T-cell (primary cell): Measurements from ENCODE around the gene MOGAT1. TPM values are rescaled to one million over a fixed set of nuclear protein-coding genes. Genes with fewer than 3 reads are reported as not detected.

Experiments used
- ATAC-seq, 4 experiments: fragments of 200-7000 bp in 3 of 4; fragments of 150-1000 bp in 1 of 4; cut with Tn5 transposase; replicated peaks in 1 of 4; 1 replicate in 3 of 4; 2 replicates in 1 of 4; pipeline ENCODE4 v1.10.0; 2021; ENCODE audit warnings: moderate library complexity in 3 of 4, mild to moderate bottlenecking in 2 of 4, moderate number of reproducible peaks in 1 of 4
- CTCF ChIA-PET, 2 donors: fragments of 300-600 bp; sonication (Branson Sonifier 250); formaldehyde crosslinking; loops; one replicate each; lab custom pipeline; 2022; ENCODE audit warnings: antibody characterized with exemption in 2 of 2; lab: Charles Lee
- POLR2A ChIA-PET, 2 donors: fragments of 300-600 bp; sonication (Branson Sonifier 250); formaldehyde crosslinking; loops; one replicate each; lab custom pipeline; 2022; ENCODE audit warnings: antibody characterized with exemption in 2 of 2; lab: Charles Lee
- DNase-seq, 35 experiments: peaks; one replicate each; pipeline versions ENCODE4 v3.0.0 to v3.0.0-alpha.2; 2013 to 2023
- H3K27ac ChIP-seq: one replicate; pipeline ENCODE4 v1.5.1; 2013; ENCODE audit warnings: low read length
- H3K27me3 ChIP-seq, 2 experiments: replicated peaks in 1 of 2; 1 replicate in 1 of 2; 2 replicates in 1 of 2; pipeline versions ENCODE4 v1.6.1 to v1.7.0; 2013; ENCODE audit warnings: low read length in 1 of 2, mixed read lengths in 1 of 2; ENCODE audit not compliant: control insufficient read depth in 2 of 2, insufficient read depth in 2 of 2; ENCODE audit errors: extremely low read depth in 1 of 2
- H3K36me3 ChIP-seq, 2 donors: 1 replicate in 1 of 2; 2 replicates in 1 of 2; pipeline versions ENCODE4 v1.6.1 to v1.7.0; 2013; ENCODE audit warnings: low read length in 1 of 2; ENCODE audit not compliant: control insufficient read depth in 2 of 2, insufficient read depth in 1 of 2; ENCODE audit errors: extremely low read depth in 1 of 2
- H3K4me1 ChIP-seq, 2 experiments: 1 replicate in 1 of 2; 2 replicates in 1 of 2; pipeline versions ENCODE4 v1.6.1 to v1.7.0; 2013; ENCODE audit warnings: low read length in 2 of 2, mixed read lengths in 1 of 2; ENCODE audit not compliant: insufficient read depth in 2 of 2, control insufficient read depth in 1 of 2; ENCODE audit errors: extremely low read depth in 1 of 2
- H3K4me3 ChIP-seq, 2 donors: 1 replicate in 1 of 2; 2 replicates in 1 of 2; pipeline versions ENCODE4 v1.5.1 to v1.7.0; 2013; ENCODE audit warnings: mild to moderate bottlenecking in 2 of 2, low read length in 1 of 2, moderate library complexity in 1 of 2; ENCODE audit not compliant: control insufficient read depth in 1 of 2; ENCODE audit errors: extremely low read depth in 1 of 2
- H3K9me3 ChIP-seq: 2 replicates; pipeline ENCODE4 v1.7.0; 2013
- H3K27ac Mint-ChIP-seq, 2 donors: one replicate each; pipeline ENCODE4 v1.8.0; 2020 to 2021; ENCODE audit warnings: mild to moderate bottlenecking in 2 of 2, mixed read lengths in 2 of 2
- H3K27me3 Mint-ChIP-seq, 2 donors: one replicate each; pipeline ENCODE4 v1.8.0; 2021 to 2022; ENCODE audit warnings: mixed read lengths in 2 of 2
- H3K36me3 Mint-ChIP-seq: one replicate; pipeline ENCODE4 v1.8.0; 2021; ENCODE audit warnings: mixed read lengths
- H3K4me1 Mint-ChIP-seq, 3 donors: one replicate each; pipeline ENCODE4 v1.8.0; 2020 to 2022; ENCODE audit warnings: mixed read lengths in 3 of 3, mild to moderate bottlenecking in 1 of 3
- H3K4me3 Mint-ChIP-seq, 3 donors: one replicate each; pipeline ENCODE4 v1.8.0; 2020 to 2022; ENCODE audit warnings: mild to moderate bottlenecking in 3 of 3, mixed read lengths in 3 of 3, moderate library complexity in 3 of 3
- H3K9me3 Mint-ChIP-seq, 3 donors: one replicate each; pipeline ENCODE4 v1.8.0; 2020 to 2022; ENCODE audit warnings: mixed read lengths in 3 of 3
- WGBS: methylation state at CpG from one replicate; pipeline ENCODE4 v1.1.5; 2013; ENCODE audit warnings: missing lambda C conversion rate; ENCODE audit not compliant: insufficient coverage; 5-methylcytosine and 5-hydroxymethylcytosine counted together
- total RNA-seq, 35 experiments: library from RNA in 6 of 35; stranded (reverse) in 6 of 35; fragments of 120-200 nt in 1 of 35; gene quantifications; one replicate each; pipeline versions ENCODE4 v1.2.1 to v1.2.4 and lab custom pipeline; 2013 to 2026

MOGAT1 gene
- total RNA-seq, 5 donors from 2014 or later (not counting 1 experiment from before 2014, with no cell fraction given): not detected

DNA sequence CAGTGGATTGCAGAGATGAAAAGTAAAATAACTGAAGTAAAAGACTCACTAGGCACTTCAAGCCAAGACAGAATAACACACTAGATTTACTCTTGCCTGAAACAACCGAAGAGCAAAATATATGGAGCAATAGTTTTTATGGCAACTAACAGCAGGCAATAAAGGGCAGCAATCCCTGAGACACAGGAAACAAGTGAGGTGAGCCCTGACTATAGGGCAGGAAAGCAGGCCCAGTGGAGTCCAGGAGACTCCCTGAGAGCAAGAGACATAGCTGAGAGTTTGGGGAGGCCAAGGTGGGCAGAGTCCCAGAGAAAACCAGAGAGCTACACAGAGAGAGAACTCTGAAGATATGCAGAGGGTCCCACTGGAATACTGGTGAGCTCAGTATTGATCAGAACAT lies 34.4 kb upstream of the MOGAT1 start:
- Histone ChIP-seq H3K27ac (no peak overlapping the region), H3K4me3 (no peak overlapping the region), H3K27me3 (no peaks in the 10 kb centered on the region), H3K4me1 (no peaks in the 10 kb centered on the region), H3K36me3 (peaks cover 3 to 60% of the 10 kb centered on the region in 2 donors), H3K9me3 (peaks cover 3% of the 10 kb centered on the region)
- Mint-ChIP-seq H3K4me1 (peaks cover 0 to 7% (median 0%) of the 10 kb centered on the region in 3 donors), H3K9me3 (no peaks in the 10 kb centered on the region), H3K27ac (no peak overlapping the region), H3K4me3 (no peak overlapping the region), H3K36me3 (peaks cover 54% of the 10 kb centered on the region), H3K27me3 (no peaks in the 10 kb centered on the region)
- no peak for ATAC-seq
- no peak for DNase-seq
- WGBS: 100% methylated on average over 1 of the region's 1 CpG
- CTCF ChIA-PET: no interaction called here
- POLR2A ChIA-PET: no interaction called here

DNA sequence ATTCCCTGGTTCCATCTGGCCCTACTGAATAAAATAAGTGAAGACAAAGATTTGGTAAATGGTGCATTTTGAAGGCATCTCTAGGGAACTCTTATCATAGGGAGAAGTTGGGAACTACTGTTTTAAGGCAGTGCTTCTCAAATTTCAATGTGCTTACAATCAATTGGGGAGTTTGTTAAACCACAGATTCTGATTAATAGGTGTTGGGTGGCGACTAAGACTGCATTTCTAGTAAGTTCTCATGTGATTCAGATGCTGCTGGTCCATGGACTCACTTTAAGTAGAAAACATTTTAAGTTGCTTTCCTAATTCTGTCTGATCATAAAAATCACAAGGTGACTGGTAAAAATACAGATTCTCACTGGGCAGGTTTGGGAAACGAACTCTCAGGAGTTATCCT lies 30.1 kb upstream of the MOGAT1 start:
- H3K27ac Mint-ChIP-seq: no peak overlapping the region
- ATAC-seq: no peak
- Histone ChIP-seq H3K4me1 (no peaks in the 10 kb centered on the region), H3K36me3 (peaks cover 3 to 56% of the 10 kb centered on the region in 2 donors), H3K27me3 (no peaks in the 10 kb centered on the region), H3K9me3 (peaks cover 3% of the 10 kb centered on the region), H3K4me3 (no peak overlapping the region), H3K27ac (no peak overlapping the region)
- POLR2A ChIA-PET: interaction anchor here in 1 of 2 donors (0.7 kb wide), 1 partner anchor 14 kb away, joined by 4 read pairs; no protein-coding TSS in a partner anchor
- WGBS: 100% methylated on average over 1 of the region's 2 CpGs
- no peaks in the 10 kb centered on the region for H3K9me3 Mint-ChIP-seq
- DNase-seq: no peak
- no peaks in the 10 kb centered on the region for H3K27me3 Mint-ChIP-seq
- CTCF ChIA-PET: no interaction called here
- H3K4me3 Mint-ChIP-seq: no peak overlapping the region
- peaks cover 5 to 26% (median 21%) of the 10 kb centered on the region in 3 donors for H3K4me1 Mint-ChIP-seq
- H3K36me3 Mint-ChIP-seq: peaks cover 63% of the 10 kb centered on the region

DNA sequence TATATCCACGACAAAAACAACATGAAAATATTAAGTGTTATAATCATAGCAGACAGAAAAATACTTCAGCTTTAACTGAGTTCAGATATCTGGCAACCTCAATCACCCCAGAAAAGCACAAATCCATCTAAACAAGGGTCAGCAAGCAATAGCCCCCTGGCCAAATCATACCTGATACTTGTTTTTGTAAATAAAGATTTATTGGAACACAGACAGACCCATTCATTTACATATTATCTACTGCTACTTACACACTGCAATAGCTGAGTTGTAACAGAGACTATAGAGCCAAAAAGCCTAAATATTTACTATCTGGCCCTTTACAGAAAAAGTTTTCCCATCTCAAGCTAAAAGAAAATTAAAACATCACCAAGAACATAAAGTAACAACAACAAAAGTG lies 28.3 kb upstream of the MOGAT1 start:
- Mint-ChIP-seq H3K4me3 (no peak overlapping the region), H3K36me3 (peaks cover 55% of the 10 kb centered on the region), H3K27me3 (no peaks in the 10 kb centered on the region), H3K4me1 (peaks cover 5 to 26% (median 19%) of the 10 kb centered on the region in 3 donors), H3K27ac (no peak overlapping the region), H3K9me3 (no peaks in the 10 kb centered on the region)
- peaks cover 0 to 59% of the 10 kb centered on the region in 2 donors for H3K36me3 ChIP-seq
- CTCF ChIA-PET: no interaction called here
- H3K4me3 ChIP-seq: no peak overlapping the region
- peaks cover 1% of the 10 kb centered on the region for H3K9me3 ChIP-seq
- H3K27me3 ChIP-seq: no peaks in the 10 kb centered on the region
- no peak for ATAC-seq
- WGBS: no CpG with 5 or more reads among the region's 1 CpG
- H3K4me1 ChIP-seq: no peaks in the 10 kb centered on the region
- no peak for DNase-seq
- POLR2A ChIA-PET: no interaction called here
- no peak overlapping the region for H3K27ac ChIP-seq

DNA sequence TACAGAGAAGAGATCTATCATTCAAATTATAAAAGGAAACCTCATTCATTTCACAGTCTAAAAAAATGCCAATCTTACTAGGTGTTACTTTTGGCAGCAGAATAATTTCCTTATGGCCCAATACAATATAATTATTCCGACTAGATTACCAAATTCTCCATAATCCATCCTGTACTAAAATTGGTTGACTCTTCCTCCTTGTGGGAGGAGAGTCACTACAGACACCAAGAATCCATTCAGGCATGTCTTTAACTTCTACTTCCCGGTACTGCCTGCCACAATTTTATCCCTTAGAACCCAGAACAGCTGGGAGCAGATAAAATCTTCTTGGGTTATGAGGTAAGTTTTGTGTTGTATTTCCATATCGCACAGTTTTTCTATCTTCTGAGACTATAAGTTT lies 25.4 kb upstream of the MOGAT1 start:
- CTCF ChIA-PET: no interaction called here
- H3K36me3 Mint-ChIP-seq: peaks cover 55% of the 10 kb centered on the region

DNA sequence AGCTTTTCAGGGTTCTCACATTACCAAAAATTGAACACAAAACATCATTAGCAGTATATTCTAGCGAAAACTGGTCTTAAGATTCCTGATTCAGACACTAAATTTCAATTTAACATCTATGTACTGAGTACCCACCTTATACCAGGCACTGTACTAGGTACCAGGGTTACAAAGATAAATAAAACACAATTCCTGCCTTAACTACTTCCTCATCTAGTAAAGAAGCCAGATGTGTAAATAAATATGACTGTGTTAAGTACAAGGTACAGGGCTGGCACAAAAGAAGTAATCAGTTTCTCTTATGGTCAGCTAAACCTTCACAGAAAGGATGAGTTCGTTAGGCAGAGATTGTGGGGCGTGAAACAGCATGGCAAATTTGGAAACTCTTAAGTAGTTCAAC lies 21.7 kb upstream of the MOGAT1 start:
- Histone ChIP-seq H3K27ac (no peak overlapping the region), H3K4me1 (peaks cover 6 to 9% of the 10 kb centered on the region in 2 experiments), H3K9me3 (no peaks in the 10 kb centered on the region), H3K4me3 (no peak overlapping the region), H3K36me3 (peaks cover 0 to 28% of the 10 kb centered on the region in 2 donors), H3K27me3 (no peaks in the 10 kb centered on the region)
- Mint-ChIP-seq H3K9me3 (no peaks in the 10 kb centered on the region), H3K36me3 (peaks cover 33% of the 10 kb centered on the region), H3K4me3 (no peak overlapping the region), H3K4me1 (peaks cover 39 to 66% (median 50%) of the 10 kb centered on the region in 3 donors), H3K27ac (no peak overlapping the region), H3K27me3 (no peaks in the 10 kb centered on the region)
- DNase-seq: no peak
- POLR2A ChIA-PET: no interaction called here
- CTCF ChIA-PET: no interaction called here
- WGBS: 100% methylated on average over 1 of the region's 3 CpGs
- ATAC-seq: no peak

More for the DNA sequence above, 25.4 kb upstream of the MOGAT1 start:
- no peaks in the 10 kb centered on the region for H3K9me3 Mint-ChIP-seq
- Histone ChIP-seq H3K4me3 (no peak overlapping the region), H3K36me3 (peaks cover 0 to 40% of the 10 kb centered on the region in 2 donors), H3K4me1 (no peaks in the 10 kb centered on the region), H3K9me3 (no peaks in the 10 kb centered on the region), H3K27ac (no peak overlapping the region), H3K27me3 (no peaks in the 10 kb centered on the region)
- peaks cover 21 to 44% (median 31%) of the 10 kb centered on the region in 3 donors for H3K4me1 Mint-ChIP-seq
- H3K27me3 Mint-ChIP-seq: no peaks in the 10 kb centered on the region
- DNase-seq (no peak), ATAC-seq (no peak)
- no peak overlapping the region for H3K4me3 Mint-ChIP-seq
- 100% methylated on average over 1 of the region's 3 CpGs for WGBS
- no peak overlapping the region for H3K27ac Mint-ChIP-seq
- POLR2A ChIA-PET: no interaction called here

DNA sequence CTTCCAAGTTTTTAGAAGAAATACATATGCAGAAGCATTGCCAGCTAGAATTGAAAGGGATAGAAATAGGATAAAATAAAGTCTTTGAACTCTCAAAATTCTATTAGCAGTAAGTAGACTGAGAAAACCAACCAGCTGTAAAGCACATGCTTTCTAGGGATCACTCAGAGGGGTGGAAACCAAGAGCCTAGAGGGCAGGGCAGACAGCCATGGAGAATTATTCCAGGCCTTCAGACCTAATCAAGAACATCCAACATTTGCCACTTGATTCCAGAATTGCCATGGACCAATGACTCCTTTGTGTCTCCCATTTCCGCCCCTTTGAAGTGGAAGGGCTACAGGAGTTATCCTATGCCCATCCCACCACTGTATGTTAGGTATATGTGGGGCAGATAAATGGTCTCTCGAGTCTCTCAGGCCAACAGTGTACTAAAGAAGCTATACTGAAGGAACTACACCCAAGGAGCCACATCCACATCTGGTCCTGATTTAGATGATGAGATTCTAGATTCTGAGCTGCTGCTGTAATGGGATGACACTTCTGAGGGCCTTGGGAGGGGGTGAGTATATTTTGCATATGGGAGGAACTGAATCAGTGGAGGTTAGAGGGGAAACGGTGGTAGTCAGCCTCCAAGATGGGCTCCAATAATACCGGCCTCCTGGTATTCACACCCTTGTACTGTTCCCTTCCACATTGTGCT lies 19.6 kb upstream of the MOGAT1 start:
- Mint-ChIP-seq H3K4me3 (no peak overlapping the region), H3K27ac (no peak overlapping the region), H3K4me1 (peaks cover 55 to 66% (median 62%) of the 10 kb centered on the region in 3 donors)

More for the DNA sequence above, 19.6 kb upstream of the MOGAT1 start:
- ATAC-seq (no peak), DNase-seq (no peak)
- no CpG with 5 or more reads among the region's 4 CpGs for WGBS
- H3K9me3 Mint-ChIP-seq: no peaks in the 10 kb centered on the region
- Histone ChIP-seq H3K4me1 (peaks cover 19% of the 10 kb centered on the region in 2 experiments), H3K27me3 (no peaks in the 10 kb centered on the region), H3K9me3 (no peaks in the 10 kb centered on the region), H3K27ac (no peak overlapping the region), H3K4me3 (no peak overlapping the region), H3K36me3 (peaks cover 0 to 14% of the 10 kb centered on the region in 2 donors)
- H3K27me3 Mint-ChIP-seq: no peaks in the 10 kb centered on the region
- POLR2A ChIA-PET: no interaction called here
- CTCF ChIA-PET: no interaction called here
- H3K36me3 Mint-ChIP-seq: peaks cover 16% of the 10 kb centered on the region
